GM19397 (cell line): Measurements from ENCODE around the gene CD8A.
"Not testable (repeated sequence)": the region's sequence is repeated elsewhere in the genome, so short reads cannot be mapped to it uniquely, and the experiment has no call there.

Experiments
- ATAC-seq: cut with Tn5 transposase; IDR thresholded peaks from one replicate; pipeline ENCODE4 v1.9.1; 2021; ENCODE audit warnings: mild to moderate bottlenecking, moderate library complexity; ENCODE audit not compliant: unreplicated experiment

CD8A gene

GRCh38 chr2:86741889-86742498 lies 48.7 kb downstream of the CD8A start:
- not testable (repeated sequence) for ATAC-seq

- not testable (repeated sequence) for ATAC-seq
These were observed 50.8 kb downstream of the CD8A start for GRCh38 chr2:86739889-86740288.

- not testable (repeated sequence) for ATAC-seq
These were observed 51.2 kb downstream of the CD8A start for GRCh38 chr2:86739485-86739884.

- not testable (repeated sequence) for ATAC-seq
These were observed 55.8 kb downstream of the CD8A start for GRCh38 chr2:86734896-86735295.
